ENCODE results near the gene GRAMD2A.
"Not testable (repeated sequence)": the region's sequence is repeated elsewhere in the genome, so short reads cannot be mapped to it uniquely, and the experiment has no call there.

Gene GRAMD2A

GRCh38 chr15:72183781-72184164 lies 13.8 kb downstream of the GRAMD2A start:
- DNase-seq: no peak

- no peak for DNase-seq
These were observed 14.9 kb downstream of the GRAMD2A start for GRCh38 chr15:72182673-72183072.

GRCh38 chr15:72182244-72182643 lies 15.3 kb downstream of the GRAMD2A start:
- no peak for DNase-seq

GRCh38 chr15:72180761-72181324 lies 16.7 kb downstream of the GRAMD2A start:
- no peak for DNase-seq

GRCh38 chr15:72179950-72180581 lies 17.5 kb downstream of the GRAMD2A start:
- no peak for DNase-seq

GRCh38 chr15:72178976-72179585 lies 18.5 kb downstream of the GRAMD2A start:
- no peak for DNase-seq

GRCh38 chr15:72176743-72177142 lies 20.8 kb downstream of the GRAMD2A start:
- no peak for DNase-seq

- DNase-seq: no peak
These were observed 21.4 kb downstream of the GRAMD2A start for GRCh38 chr15:72176159-72176558.

- DNase-seq: no peak
These were observed 22.2 kb downstream of the GRAMD2A start for GRCh38 chr15:72175186-72176044.

- DNase-seq: no peak
These were observed 22.9 kb downstream of the GRAMD2A start for GRCh38 chr15:72174551-72175165.

- no peak for DNase-seq
These were observed 23.6 kb downstream of the GRAMD2A start for GRCh38 chr15:72173864-72174550.

GRCh38 chr15:72173401-72173800 lies 24.2 kb downstream of the GRAMD2A start:
- DNase-seq: no peak

- DNase-seq: no peak
These were observed 24.8 kb downstream of the GRAMD2A start for GRCh38 chr15:72172796-72173195.

- not testable (repeated sequence) for DNase-seq
These were observed 25.6 kb downstream of the GRAMD2A start for GRCh38 chr15:72171978-72172377.

- DNase-seq: no peak
These were observed 26.9 kb downstream of the GRAMD2A start for GRCh38 chr15:72170691-72171090.

- no peak for DNase-seq
These were observed 27.5 kb downstream of the GRAMD2A start for GRCh38 chr15:72169921-72170611.

GRCh38 chr15:72169236-72169920 lies 28.2 kb downstream of the GRAMD2A start:
- no peak for DNase-seq

GRCh38 chr15:72168808-72169190 lies 28.8 kb downstream of the GRAMD2A start:
- no peak for DNase-seq

- DNase-seq: no peak
These were observed 29.3 kb downstream of the GRAMD2A start for GRCh38 chr15:72168131-72168807.

GRCh38 chr15:72167445-72167844 lies 30.1 kb downstream of the GRAMD2A start:
- DNase-seq: no peak

All from NCI-H2227 treated with DMSO at 0.1 percent for 48 hours (cell line).